ENCODE results near the gene GSE1. TPM values are rescaled to one million over a fixed set of nuclear protein-coding genes. Genes with fewer than 3 reads are reported as not detected.
A peak's percentile ranks its signal among the peaks of the same experiment; 100 is the strongest.

Gene GSE1
- polyA plus RNA-seq, 3 donors from 2014 or later, result 0.15 to 9.4 (median 2.9) TPM

GRCh38 chr16:85681255-85681654 is 68.1 kb downstream of the GSE1 start:
- no peak for DNase-seq

DNA sequence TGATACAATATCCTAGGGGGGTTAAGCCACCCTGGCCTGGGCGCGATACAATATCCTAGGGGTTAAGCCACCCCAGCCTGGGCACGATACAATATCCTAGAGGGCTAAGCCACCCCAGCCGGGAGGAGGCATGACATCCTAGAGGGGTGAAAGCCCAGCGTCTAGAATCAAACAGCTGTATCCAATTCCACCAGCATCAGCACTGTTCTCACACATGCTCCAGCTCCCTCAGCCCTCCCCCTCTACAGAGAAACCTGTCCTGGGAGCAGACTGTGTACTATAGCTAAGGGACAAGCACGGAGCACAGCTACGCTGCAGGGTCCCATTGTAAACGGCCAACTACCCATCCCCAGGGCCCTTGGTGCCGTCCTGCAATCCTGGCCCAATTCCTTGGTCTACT is 69.4 kb downstream of the GSE1 start:
- Mint-ChIP-seq H3K36me3 (peaks cover 0 to 6% (median 0%) of the 10 kb centered on the region in 3 donors), H3K4me1 (peaks cover 12 to 14% of the 10 kb centered on the region in 2 donors), H3K9me3 (no peaks in the 10 kb centered on the region), H3K27me3 (ENCODE audit: low read depth in 3 of 3) (peaks cover 1 to 5% (median 5%) of the 10 kb centered on the region in 3 donors), H3K4me3 (no peak overlapping the region), H3K27ac (no peak overlapping the region)
- DNase-seq, result no peak

More at GRCh38 chr16:85681255-85681654, 68.1 kb downstream of the GSE1 start:
- no peak overlapping the region for H3K4me3 Mint-ChIP-seq
- H3K36me3 Mint-ChIP-seq, result peaks cover 0 to 6% (median 0%) of the 10 kb centered on the region in 3 donors
- H3K27ac Mint-ChIP-seq, result peak overlapping the region in 1 of 6 donors; percentile 56
- peaks cover 11 to 12% of the 10 kb centered on the region in 2 donors for H3K4me1 Mint-ChIP-seq
- peaks cover 2 to 5% (median 3%) of the 10 kb centered on the region in 3 donors for H3K27me3 Mint-ChIP-seq (ENCODE audit: low read depth in 3 of 3)
- no peaks in the 10 kb centered on the region for H3K9me3 Mint-ChIP-seq

DNA sequence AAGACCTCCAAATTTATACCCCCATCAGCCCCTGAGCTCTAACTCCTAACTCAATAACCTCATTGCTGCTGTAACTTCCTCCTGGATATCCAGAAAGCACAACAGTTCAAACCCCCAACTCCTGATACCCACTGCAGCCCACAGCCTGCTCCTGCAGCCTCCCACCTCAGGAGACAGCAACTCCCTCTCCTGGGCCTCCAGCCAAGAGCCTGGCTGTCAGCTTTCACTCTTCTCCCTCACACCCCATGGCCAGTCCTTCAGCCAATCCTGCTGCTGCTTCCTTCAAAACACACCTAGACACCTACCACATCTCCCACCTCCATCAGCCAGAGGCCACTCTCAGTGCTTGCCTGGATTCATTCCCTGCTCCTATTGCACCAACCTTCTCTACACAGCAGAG is 70.2 kb downstream of the GSE1 start:
- Mint-ChIP-seq H3K27ac (peak overlapping the region in 1 of 6 donors; percentile 45), H3K4me3 (no peak overlapping the region), H3K9me3 (no peaks in the 10 kb centered on the region)

GRCh38 chr16:85685251-85685650 is 72.1 kb downstream of the GSE1 start:
- H3K36me3 Mint-ChIP-seq, result no peaks in the 10 kb centered on the region
- H3K9me3 Mint-ChIP-seq, result no peaks in the 10 kb centered on the region
- no peak overlapping the region for H3K27ac Mint-ChIP-seq
- peaks cover 9 to 16% of the 10 kb centered on the region in 2 donors for H3K4me1 Mint-ChIP-seq
- no peak for DNase-seq
- no peak overlapping the region for H3K4me3 Mint-ChIP-seq
- H3K27me3 Mint-ChIP-seq (ENCODE audit: low read depth in 3 of 3), result peaks cover 0 to 9% (median 2%) of the 10 kb centered on the region in 3 donors

More for the DNA sequence above, 70.2 kb downstream of the GSE1 start:
- H3K27me3 Mint-ChIP-seq (ENCODE audit: low read depth in 3 of 3), result peaks cover 0 to 9% (median 5%) of the 10 kb centered on the region in 3 donors
- H3K36me3 Mint-ChIP-seq, result peaks cover 0 to 6% (median 0%) of the 10 kb centered on the region in 3 donors
- DNase-seq, result no peak
- H3K4me1 Mint-ChIP-seq, result peaks cover 12 to 15% of the 10 kb centered on the region in 2 donors

GRCh38 chr16:85686912-85687591 is 73.9 kb downstream of the GSE1 start:
- no peak for DNase-seq
- Mint-ChIP-seq H3K27ac (no peak overlapping the region), H3K4me3 (peak overlapping the region; percentile 48 to 67 (median 54))

GRCh38 chr16:85687651-85688471 is 74.7 kb downstream of the GSE1 start:
- Mint-ChIP-seq H3K4me3 (peak overlapping the region; percentile 58 to 79 (median 74)), H3K27me3 (ENCODE audit: low read depth in 3 of 3) (peaks cover 0 to 12% (median 6%) of the 10 kb centered on the region in 3 donors), H3K9me3 (no peaks in the 10 kb centered on the region), H3K27ac (no peak overlapping the region), H3K4me1 (peaks cover 0 to 5% of the 10 kb centered on the region in 2 donors), H3K36me3 (no peaks in the 10 kb centered on the region)
- no peak for DNase-seq

More at GRCh38 chr16:85686912-85687591, 73.9 kb downstream of the GSE1 start:
- Mint-ChIP-seq H3K36me3 (no peaks in the 10 kb centered on the region), H3K4me1 (peaks cover 0 to 5% of the 10 kb centered on the region in 2 donors), H3K27me3 (ENCODE audit: low read depth in 3 of 3) (peaks cover 0 to 8% (median 6%) of the 10 kb centered on the region in 3 donors), H3K9me3 (no peaks in the 10 kb centered on the region)

DNA sequence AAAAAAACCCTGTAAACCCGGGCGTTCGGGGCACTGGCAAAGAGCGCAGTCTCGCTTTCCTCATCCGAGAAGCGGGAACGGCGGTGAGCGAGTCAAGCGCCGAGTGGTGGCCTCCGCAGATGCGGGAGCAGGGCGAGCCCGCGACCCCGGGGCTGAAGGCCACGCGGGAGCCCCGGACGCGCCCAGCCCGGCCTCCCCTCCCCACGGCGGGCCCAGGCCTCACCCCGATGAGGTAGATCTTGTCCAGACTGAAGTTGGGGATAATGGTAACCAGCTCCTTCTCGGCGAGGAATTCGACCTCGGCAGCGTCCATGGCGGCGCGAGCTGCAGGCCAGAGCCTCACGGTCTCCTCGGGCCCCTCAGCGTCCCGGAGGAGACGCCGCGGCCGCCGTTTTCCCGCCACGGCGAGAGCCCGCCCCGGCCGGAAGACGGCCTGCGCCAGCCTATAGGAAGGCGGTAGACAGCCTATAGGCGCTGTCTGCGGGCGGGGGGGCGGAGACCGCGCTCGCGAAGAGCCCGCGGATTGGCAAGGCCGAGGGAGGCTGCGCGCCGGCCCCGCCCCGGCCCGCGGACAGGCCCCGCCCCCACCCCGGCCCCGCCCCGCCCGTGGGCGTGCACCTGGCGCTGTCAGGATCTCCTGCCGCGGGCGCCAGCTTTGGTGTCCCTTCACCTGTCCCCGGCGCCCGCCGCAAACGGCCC is 75.6 kb downstream of the GSE1 start, which contains the start of gene GINS2:
Gene GINS2 (minus strand): TSS at position 369 of the 699 bp plus-strand sequence. CDS start 56 bp downstream, at position 313.
- Mint-ChIP-seq H3K4me3 (peak within 1 kb of the TSS; percentile 61 to 79 (median 74)), H3K9me3 (no peaks in the 10 kb centered on the region), H3K36me3 (no peaks in the 10 kb centered on the region), H3K27me3 (ENCODE audit: low read depth in 3 of 3) (peaks cover 0 to 11% (median 4%) of the 10 kb centered on the region in 3 donors), H3K4me1 (peaks cover 0 to 5% of the 10 kb centered on the region in 2 donors), H3K27ac (no peak within 1 kb of the TSS)
- DNase-seq, result peak; percentile 84 to 90 (median 89)

- no peak for DNase-seq
- Mint-ChIP-seq H3K9me3 (no peaks in the 10 kb centered on the region), H3K27me3 (ENCODE audit: low read depth in 3 of 3) (peaks cover 0 to 11% (median 4%) of the 10 kb centered on the region in 3 donors), H3K4me3 (peak overlapping the region; percentile 48 to 69 (median 63)), H3K4me1 (peaks cover 0 to 5% of the 10 kb centered on the region in 2 donors), H3K27ac (no peak overlapping the region), H3K36me3 (no peaks in the 10 kb centered on the region)
Observed at GRCh38 chr16:85689285-85689949, 76.3 kb downstream of the GSE1 start.

DNA sequence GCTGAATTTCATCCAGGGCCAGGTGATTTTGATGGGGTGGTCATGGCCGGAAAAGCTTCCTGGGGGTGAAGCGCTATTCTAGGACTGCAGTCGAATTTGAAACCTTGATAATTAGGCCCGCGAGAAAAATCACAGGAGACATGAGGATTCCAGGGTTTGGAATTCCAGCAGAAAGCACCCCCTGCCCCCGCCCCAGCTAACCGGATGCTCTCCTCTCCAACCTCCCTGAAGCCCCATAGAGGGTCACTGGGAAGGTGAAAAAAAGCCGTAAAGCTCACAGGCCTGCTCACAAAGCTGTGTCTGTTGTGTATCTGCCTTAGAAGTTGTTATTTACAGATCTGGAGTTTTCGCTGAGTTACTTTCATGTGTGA is 76.8 kb downstream of the GSE1 start:
- Mint-ChIP-seq H3K27me3 (ENCODE audit: low read depth in 3 of 3) (peaks cover 0 to 11% (median 4%) of the 10 kb centered on the region in 3 donors), H3K27ac (no peak overlapping the region), H3K9me3 (no peaks in the 10 kb centered on the region), H3K36me3 (no peaks in the 10 kb centered on the region), H3K4me3 (peak overlapping the region in 3 of 5 donors; percentile 21 to 44 (median 27)), H3K4me1 (peaks cover 0 to 5% of the 10 kb centered on the region in 2 donors)
- no peak for DNase-seq

- Mint-ChIP-seq H3K4me1 (peaks cover 0 to 5% of the 10 kb centered on the region in 2 donors), H3K9me3 (no peaks in the 10 kb centered on the region), H3K36me3 (no peaks in the 10 kb centered on the region), H3K27ac (no peak overlapping the region), H3K27me3 (ENCODE audit: low read depth in 3 of 3) (peaks cover 0 to 11% (median 4%) of the 10 kb centered on the region in 3 donors), H3K4me3 (no peak overlapping the region)
- DNase-seq, result no peak
Observed at GRCh38 chr16:85690469-85691064, 77.4 kb downstream of the GSE1 start.

DNA sequence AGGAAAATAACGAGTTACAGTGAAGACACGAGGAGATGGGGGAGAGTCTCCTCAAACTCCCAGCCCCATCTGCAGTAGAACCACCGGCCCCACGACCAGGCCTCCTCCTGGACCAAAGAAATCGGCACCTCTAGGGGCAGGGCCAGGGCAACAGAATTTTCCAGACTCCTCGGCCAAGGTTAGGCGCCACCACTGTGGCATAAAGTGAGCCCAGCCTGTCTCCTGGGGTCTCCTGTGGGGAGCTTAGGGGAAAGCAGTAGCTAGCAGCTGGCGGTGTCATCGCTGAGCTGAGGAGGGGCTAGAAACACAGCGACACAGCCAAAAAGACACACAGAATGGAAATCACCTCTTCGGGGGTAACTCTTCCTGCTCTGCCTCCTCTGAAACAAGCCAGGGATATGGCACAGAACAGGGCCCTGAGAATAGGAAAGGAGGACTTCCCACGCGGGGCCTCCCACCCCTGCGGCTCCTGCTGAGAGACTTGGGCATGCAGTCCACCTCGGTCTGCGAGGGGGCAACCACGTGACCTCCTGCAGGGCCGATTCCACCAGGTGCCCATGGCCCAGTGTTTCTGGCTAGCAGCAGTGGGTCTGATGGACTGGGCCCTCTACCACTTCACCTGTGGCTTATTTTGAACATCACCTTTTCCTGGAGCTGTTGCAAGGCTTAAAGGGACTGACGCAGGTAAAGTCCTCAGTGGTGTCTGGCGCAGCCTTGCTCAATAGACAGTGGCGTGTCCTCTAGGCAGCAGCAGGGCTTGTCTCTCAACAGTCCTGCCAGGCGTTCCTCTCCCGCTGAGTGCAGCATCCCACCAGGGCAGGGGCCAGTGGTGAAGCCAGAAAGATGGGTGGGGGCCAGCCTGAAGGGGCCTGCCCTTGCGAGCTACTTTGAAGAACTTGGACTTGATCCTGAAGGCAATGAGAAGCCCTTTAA is 82.3 kb downstream of the GSE1 start:
- Mint-ChIP-seq H3K36me3 (no peaks in the 10 kb centered on the region), H3K9me3 (no peaks in the 10 kb centered on the region), H3K4me3 (no peak overlapping the region), H3K27me3 (ENCODE audit: low read depth in 3 of 3) (peaks cover 0 to 9% (median 5%) of the 10 kb centered on the region in 3 donors), H3K4me1 (no peaks in the 10 kb centered on the region), H3K27ac (no peak overlapping the region)
- DNase-seq, result no peak

- Mint-ChIP-seq H3K36me3 (no peaks in the 10 kb centered on the region), H3K27ac (no peak overlapping the region), H3K27me3 (ENCODE audit: low read depth in 3 of 3) (peaks cover 2 to 11% (median 5%) of the 10 kb centered on the region in 3 donors), H3K4me1 (no peaks in the 10 kb centered on the region), H3K4me3 (no peak overlapping the region), H3K9me3 (no peaks in the 10 kb centered on the region)
- DNase-seq, result no peak
Observed at GRCh38 chr16:85696781-85697180, 83.7 kb downstream of the GSE1 start.
